MCF 10A (cell line): Measurements from ENCODE around the gene GRIP1. TPM values are rescaled to one million over a fixed set of nuclear protein-coding genes. Genes with fewer than 3 reads are reported as not detected.
A peak's percentile ranks its signal among the peaks of the same experiment; 100 is the strongest.

Experiments used
- BruUV-seq: library from RNA; stranded (reverse); fragments of 400-500 nt; replicated peaks from 2 replicates; lab custom pipeline; 2021; lab: Mats Ljungman, UMichigan
- CTCF ChIA-PET: fragments of 300-600 bp; sonication (Branson Sonifier 250); formaldehyde crosslinking; extraction: SDS; loops from one replicate; lab custom pipeline; 2021; ENCODE audit warnings: antibody characterized with exemption, inconsistent platforms; lab: Yijun Ruan, JAX
- POLR2A ChIA-PET: fragments of 300-600, 350-650 bp; sonication (Branson Sonifier 250); formaldehyde crosslinking; extraction: SDS; loops from one replicate; lab custom pipeline; 2020; ENCODE audit warnings: antibody characterized with exemption, inconsistent platforms; lab: Yijun Ruan, JAX
- DNase-seq: peaks from one replicate; pipeline ENCODE4 v3.0.0-alpha.2; 2018; ENCODE audit not compliant: unreplicated experiment
- H3K27ac Mint-ChIP-seq: one replicate; pipeline ENCODE4 v1.8.0; 2022; ENCODE audit warnings: mild to moderate bottlenecking, low read depth, mixed read lengths; ENCODE audit not compliant: unreplicated experiment
- H3K27me3 Mint-ChIP-seq: one replicate; pipeline ENCODE4 v1.8.0; 2022; ENCODE audit warnings: mixed read lengths; ENCODE audit not compliant: insufficient read depth, unreplicated experiment
- H3K36me3 Mint-ChIP-seq: one replicate; pipeline ENCODE4 v1.8.0; 2022; ENCODE audit warnings: mild to moderate bottlenecking, moderate library complexity, mixed read lengths; ENCODE audit not compliant: insufficient read depth, unreplicated experiment
- H3K4me1 Mint-ChIP-seq: one replicate; pipeline ENCODE4 v1.8.0; 2022; ENCODE audit warnings: mixed read lengths; ENCODE audit not compliant: insufficient read depth, unreplicated experiment
- H3K4me3 Mint-ChIP-seq: one replicate; pipeline ENCODE4 v1.8.0; 2022; ENCODE audit warnings: mild to moderate bottlenecking, moderate library complexity, mixed read lengths; ENCODE audit not compliant: unreplicated experiment
- H3K9me3 Mint-ChIP-seq: one replicate; pipeline ENCODE4 v1.8.0; 2022; ENCODE audit warnings: mixed read lengths; ENCODE audit not compliant: unreplicated experiment
- CTCF ChIP-seq: fragments of 200-600 bp; IDR thresholded peaks from one replicate; pipeline ENCODE4 v1.8.0; 2022; ENCODE audit warnings: antibody characterized with exemption, mild to moderate bottlenecking; ENCODE audit not compliant: unreplicated experiment
- intact Hi-C: fragments of 100-400 bp; cut with micrococcal nuclease; formaldehyde crosslinking; loops from 2 replicates; pipeline ENCODE4 v1.14.1; 2022
- total RNA-seq: library from RNA; stranded (reverse); gene quantifications from 2 replicates; pipeline ENCODE4 v1.2.3, GENCODE V29; 2022

Gene GRIP1
- total RNA-seq, 1 experiment from 2014 or later = 8.2 TPM

DNA sequence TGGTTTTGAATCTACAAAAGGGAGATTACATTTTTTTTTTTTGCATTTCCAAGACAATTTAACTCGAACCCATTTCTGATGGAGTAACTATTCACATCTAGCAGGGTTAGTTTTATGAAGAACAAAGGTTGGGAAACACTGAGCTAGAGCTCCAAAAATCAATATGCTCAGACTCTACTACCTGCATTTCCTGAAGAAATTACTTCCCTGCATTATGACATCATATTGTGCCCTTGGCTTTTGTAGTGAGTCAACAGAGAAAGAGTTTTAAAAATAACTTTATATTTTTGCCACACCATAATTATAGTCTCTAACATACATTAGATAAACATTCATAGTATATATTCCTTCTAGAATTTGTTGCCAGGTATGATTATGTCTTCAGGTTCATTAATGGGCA is 14.8 kb downstream of the GRIP1 start:
- Mint-ChIP-seq H3K27me3 (no peaks in the 10 kb centered on the region), H3K27ac (no peak overlapping the region), H3K36me3 (no peaks in the 10 kb centered on the region), H3K9me3 (no peaks in the 10 kb centered on the region), H3K4me1 (peaks cover 11% of the 10 kb centered on the region), H3K4me3 (no peak overlapping the region)
- DNase-seq = peak; percentile 13
- ChIA-PET POLR2A (no interaction called here), CTCF (interaction anchor here (0.6 to 1.7 kb wide), 2 partner anchors 29 kb away, joined by 3 to 4 read pairs; no protein-coding TSS in a partner anchor)
- intact Hi-C loops = no loop called here
- no peak for TF ChIP-seq CTCF
- no TSS peak for BruUV-seq

GRCh38 chr12:66663611-66664010 is 15.3 kb downstream of the GRIP1 start:
- Mint-ChIP-seq H3K27ac (no peak overlapping the region), H3K4me3 (no peak overlapping the region), H3K27me3 (no peaks in the 10 kb centered on the region), H3K36me3 (no peaks in the 10 kb centered on the region), H3K4me1 (peaks cover 11% of the 10 kb centered on the region), H3K9me3 (no peaks in the 10 kb centered on the region)
- CTCF ChIA-PET = interaction anchor here (1.7 kb wide), 1 partner anchor 29 kb away, joined by 4 read pairs; no protein-coding TSS in a partner anchor
- intact Hi-C loops = no loop called here
- no TSS peak for BruUV-seq
- no peak for DNase-seq
- POLR2A ChIA-PET = interaction anchor here (0.6 kb wide), 1 partner anchor 242 kb away, joined by 4 read pairs; no protein-coding TSS in a partner anchor
- TF ChIP-seq CTCF = no peak

DNA sequence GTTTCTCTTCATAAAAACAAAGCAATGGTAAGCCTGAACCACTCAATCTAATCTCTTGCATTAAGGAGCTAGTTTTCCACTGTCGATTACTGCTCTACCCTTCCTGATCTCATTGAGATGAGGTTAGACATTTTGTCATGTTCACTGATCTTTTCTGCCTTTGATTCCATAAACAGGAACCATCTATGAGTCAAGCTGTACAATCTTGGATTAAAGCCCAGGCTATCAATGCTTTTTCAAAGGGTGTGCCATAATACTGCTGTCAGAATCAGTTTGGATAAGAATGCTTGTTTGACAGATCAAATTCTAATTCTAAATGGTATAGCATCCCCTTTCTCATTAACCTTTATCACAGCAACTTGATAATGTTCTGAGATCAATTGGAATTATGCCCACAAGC is 16.1 kb downstream of the GRIP1 start:
- DNase-seq = peak; percentile 68
- H3K4me1 Mint-ChIP-seq = peaks cover 11% of the 10 kb centered on the region
- H3K9me3 Mint-ChIP-seq = no peaks in the 10 kb centered on the region
- H3K36me3 Mint-ChIP-seq = no peaks in the 10 kb centered on the region
- ChIA-PET CTCF (interaction anchor here (0.6 kb wide), 1 partner anchor 305 kb away, joined by 3 read pairs; no protein-coding TSS in a partner anchor), POLR2A (interaction anchor here (0.6 kb wide), 1 partner anchor 35 kb away, joined by 3 read pairs; no protein-coding TSS in a partner anchor)
- no TSS peak for BruUV-seq
- no peaks in the 10 kb centered on the region for H3K27me3 Mint-ChIP-seq
- intact Hi-C loops = no loop called here
- peak overlapping the region; percentile 7 for H3K27ac Mint-ChIP-seq
- H3K4me3 Mint-ChIP-seq = no peak overlapping the region
- no peak for TF ChIP-seq CTCF

- no TSS peak for BruUV-seq
- intact Hi-C loops = no loop called here
- POLR2A ChIA-PET = no interaction called here
- CTCF ChIA-PET = interaction anchor here (0.6 kb wide), 1 partner anchor 306 kb away, joined by 3 read pairs; no protein-coding TSS in a partner anchor
- Mint-ChIP-seq H3K4me3 (no peak overlapping the region), H3K9me3 (no peaks in the 10 kb centered on the region), H3K27me3 (no peaks in the 10 kb centered on the region), H3K4me1 (peaks cover 11% of the 10 kb centered on the region), H3K36me3 (no peaks in the 10 kb centered on the region), H3K27ac (peak overlapping the region; percentile 7)
- TF ChIP-seq CTCF = no peak
- no peak for DNase-seq
Measured at GRCh38 chr12:66662179-66662578, 16.7 kb downstream of the GRIP1 start.
